Measurements from ENCODE around the gene HOXA5.

GRCh38 chr7:27101957-27102580 is 41.4 kb downstream of the HOXA5 start:
- TF ChIP-seq POLR2A (IDR thresholded peaks at IDR 0.05), result no peak
- TF ChIP-seq CTCF (IDR thresholded peaks at IDR 0.05), result no peak
